WERI-Rb-1 (cell line): ENCODE measurements around the gene HGS.

ENCODE experiments used
- DNase-seq: peaks from one replicate; pipeline ENCODE4 v3.0.0-alpha.2; 2020
- H3K27ac ChIP-seq: fragments of 250-450 bp; sonication (Bioruptor Pico); 2 replicates; pipeline ENCODE4 v1.5.1; 2020; ENCODE audit warnings: mild to moderate bottlenecking, moderate library complexity
- H3K27me3 ChIP-seq: fragments of 250-450 bp; sonication (Bioruptor Pico); 2 replicates; pipeline ENCODE4 v1.5.1; 2021; ENCODE audit warnings: mild to moderate bottlenecking, low read depth, moderate library complexity; ENCODE audit not compliant: insufficient read depth, severe bottlenecking
- H3K36me3 ChIP-seq: fragments of 250-450 bp; sonication (Bioruptor Pico); 2 replicates; pipeline ENCODE4 v1.5.1; 2020; ENCODE audit warnings: mild to moderate bottlenecking, moderate library complexity
- H3K4me3 ChIP-seq: 2 replicates; pipeline ENCODE4 v1.5.1; 2011; ENCODE audit warnings: low read depth, mild to moderate bottlenecking, control low read depth, low read length
- H3K9me3 ChIP-seq: fragments of 250-450 bp; sonication (Bioruptor Pico); 2 replicates; pipeline ENCODE4 v1.5.1; 2021; ENCODE audit warnings: mild to moderate bottlenecking, moderate library complexity; ENCODE audit not compliant: severe bottlenecking
- CTCF ChIP-seq: IDR thresholded peaks from 2 replicates; pipeline ENCODE4 v1.5.1; 2011; ENCODE audit warnings: low read depth, mild to moderate bottlenecking, control low read depth, inconsistent platforms, low read length

HGS gene

GRCh38 chr17:81716674-81716996, 32.8 kb downstream of the HGS start:
- Histone ChIP-seq H3K9me3 (no peaks in the 10 kb centered on the region), H3K27me3 (no peaks in the 10 kb centered on the region), H3K27ac (peak overlapping the region; percentile 95), H3K4me3 (no peak overlapping the region), H3K36me3 (peaks cover 75% of the 10 kb centered on the region)
- TF ChIP-seq CTCF = no peak
- DNase-seq = no peak

GRCh38 chr17:81717049-81717765, 33.4 kb downstream of the HGS start:
- DNase-seq = no peak
- Histone ChIP-seq H3K27me3 (no peaks in the 10 kb centered on the region), H3K9me3 (no peaks in the 10 kb centered on the region), H3K27ac (no peak overlapping the region), H3K36me3 (peaks cover 75% of the 10 kb centered on the region), H3K4me3 (no peak overlapping the region)
- TF ChIP-seq CTCF = no peak

GRCh38 chr17:81717766-81718089, 33.9 kb downstream of the HGS start:
- Histone ChIP-seq H3K4me3 (no peak overlapping the region), H3K36me3 (peaks cover 71% of the 10 kb centered on the region), H3K27me3 (no peaks in the 10 kb centered on the region), H3K27ac (no peak overlapping the region), H3K9me3 (no peaks in the 10 kb centered on the region)
- no peak for TF ChIP-seq CTCF
- DNase-seq = no peak

GRCh38 chr17:81719410-81720266, 35.8 kb downstream of the HGS start:
- no peak for DNase-seq
- peaks cover 62% of the 10 kb centered on the region for H3K36me3 ChIP-seq
- H3K9me3 ChIP-seq = no peaks in the 10 kb centered on the region
- no peak overlapping the region for H3K4me3 ChIP-seq
- H3K27me3 ChIP-seq = no peaks in the 10 kb centered on the region
- no peak overlapping the region for H3K27ac ChIP-seq
- TF ChIP-seq CTCF = no peak

- no peak for TF ChIP-seq CTCF
- H3K4me3 ChIP-seq = no peak overlapping the region
- no peak overlapping the region for H3K27ac ChIP-seq
- peaks cover 54% of the 10 kb centered on the region for H3K36me3 ChIP-seq
- H3K27me3 ChIP-seq = no peaks in the 10 kb centered on the region
- no peak for DNase-seq
- H3K9me3 ChIP-seq = no peaks in the 10 kb centered on the region
Measured at GRCh38 chr17:81720267-81721071, 36.7 kb downstream of the HGS start.
